DND-41 (cell line): ENCODE results near the gene SPATS2L.

ENCODE experiments used
- CTCF ChIP-seq: IDR thresholded peaks from 2 replicates; pipeline ENCODE4 v1.5.1; 2012; ENCODE audit warnings: borderline replicate concordance, low read length, moderate library complexity, mild to moderate bottlenecking; ENCODE audit not compliant: poor library complexity, severe bottlenecking; ENCODE audit errors: extremely low read depth
- EZH2 ChIP-seq: IDR thresholded peaks from 3 replicates; pipeline ENCODE4 v1.6.1; 2012; ENCODE audit warnings: borderline replicate concordance, low read depth, mild to moderate bottlenecking, moderate library complexity, low read length, inconsistent platforms; ENCODE audit not compliant: severe bottlenecking

GRCh38 chr2:200320991-200321390 is 14.5 kb downstream of the SPATS2L start:
- no peak for TF ChIP-seq CTCF
- no peak for TF ChIP-seq EZH2
